K562 (cell line): ENCODE measurements around the gene CAMK2G. TPM values are rescaled to one million over a fixed set of nuclear protein-coding genes. Genes with fewer than 3 reads are reported as not detected.

ENCODE experiments used
- ATAC-seq: fragments of 200-7000 bp; cut with Tn5 transposase; 3 replicates; pipeline ENCODE4 v1.9.1; 2020; ENCODE audit warnings: moderate library complexity
- BruUV-seq: library from RNA; stranded (reverse); fragments of 400-500 nt; replicated peaks from 2 replicates; lab custom pipeline; 2021; lab: Mats Ljungman, UMichigan
- CTCF ChIA-PET: fragments of 300-600 bp; formaldehyde crosslinking; extraction: SDS; loops from one replicate; lab custom pipeline; 2021; ENCODE audit warnings: low intra/inter-chr PET ratio; lab: Yijun Ruan, JAX
- POLR2A ChIA-PET: fragments of 300-600, 350-650 bp; sonication (Branson Sonifier 250); formaldehyde crosslinking; extraction: SDS; loops from one replicate; lab custom pipeline; 2021; ENCODE audit warnings: antibody characterized with exemption, inconsistent platforms; lab: Yijun Ruan, JAX
- DNase-seq, 4 experiments: peaks; one replicate each; pipeline versions ENCODE4 v3.0.0 to v3.0.0-alpha.2; 2011 to 2018; ENCODE audit warnings: low spot score in 3 of 4, mixed read lengths in 3 of 4; ENCODE audit errors: extremely low read depth in 1 of 4
- FAIRE-seq: peaks from 2 replicates; lab custom pipeline; 2011; peaks lifted over from hg19 to GRCh38; lab: Jason Lieb, UNC
- H2AFZ ChIP-seq: 2 replicates; pipeline ENCODE4 v1.6.0; 2011; ENCODE audit warnings: low read depth, low read length, control low read depth, inconsistent platforms
- H3K27ac ChIP-seq: fragments of 200-600 bp; 3 replicates; pipeline ENCODE4 v1.8.0; 2011; ENCODE audit warnings: low read depth, mild to moderate bottlenecking, control low read depth, inconsistent platforms, low read length, moderate library complexity, mixed read lengths; ENCODE audit errors: extremely low read depth
- H3K27me3 ChIP-seq, 2 experiments: fragments of 300-600 bp in 1 of 2; 2 replicates in 1 of 2; 3 replicates in 1 of 2; pipeline versions ENCODE4 v1.6.0 to v1.8.0; 2011; ENCODE audit warnings: inconsistent platforms in 2 of 2, low read length in 2 of 2, mild to moderate bottlenecking in 1 of 2, mixed read lengths in 1 of 2, moderate library complexity in 1 of 2; ENCODE audit not compliant: control insufficient read depth in 2 of 2, insufficient read depth in 2 of 2
- H3K36me3 ChIP-seq: fragments of 300-600 bp; 3 replicates; pipeline ENCODE4 v1.8.0; 2011; ENCODE audit warnings: mild to moderate bottlenecking, low read length, inconsistent platforms; ENCODE audit not compliant: control insufficient read depth, insufficient read depth
- H3K4me1 ChIP-seq, 2 experiments: fragments of 200-600 bp in 1 of 2; replicated peaks in 1 of 2; 2 replicates in 1 of 2; 3 replicates in 1 of 2; pipeline versions ENCODE4 v1.5.1 to v1.8.0; 2011; ENCODE audit warnings: inconsistent platforms in 2 of 2, low read length in 2 of 2, mild to moderate bottlenecking in 1 of 2, mixed read lengths in 1 of 2, moderate library complexity in 1 of 2; ENCODE audit not compliant: control insufficient read depth in 2 of 2, insufficient read depth in 2 of 2
- H3K4me2 ChIP-seq: 2 replicates; pipeline ENCODE4 v1.6.1; 2011; ENCODE audit warnings: low read length, control low read depth, inconsistent platforms, mixed read lengths; ENCODE audit not compliant: insufficient read depth
- H3K4me3 ChIP-seq: fragments of 200-600 bp; sonication (generic), shearing (Covaris generic); 2 replicates; pipeline ENCODE4 v1.5.1; 2016; ENCODE audit warnings: control low read depth, inconsistent platforms
- H3K79me2 ChIP-seq: fragments of 200-600 bp; 3 replicates; pipeline ENCODE4 v1.8.0; 2011; ENCODE audit warnings: low read length, inconsistent platforms; ENCODE audit not compliant: control insufficient read depth, insufficient read depth
- H3K9ac ChIP-seq, 2 experiments: 2 replicates each; pipeline versions ENCODE4 v1.6.0 to v1.6.1; 2011; ENCODE audit warnings: low read depth in 2 of 2, low read length in 2 of 2, control low read depth in 1 of 2, inconsistent platforms in 1 of 2, mild to moderate bottlenecking in 1 of 2, mixed read lengths in 1 of 2; ENCODE audit not compliant: insufficient read depth in 1 of 2
- H3K9me1 ChIP-seq: one replicate; pipeline ENCODE4 v1.6.0; 2011; ENCODE audit warnings: inconsistent platforms, mild to moderate bottlenecking, low read length, moderate library complexity; ENCODE audit not compliant: control insufficient read depth, insufficient read depth
- H3K9me3 ChIP-seq: replicated peaks from 2 replicates; pipeline ENCODE4 v1.5.1; 2011; ENCODE audit warnings: low read depth, low read length, inconsistent platforms; ENCODE audit not compliant: control insufficient read depth, insufficient read depth
- H4K20me1 ChIP-seq: replicated peaks from 2 replicates; pipeline ENCODE4 v1.6.1; 2011; ENCODE audit warnings: low read length, inconsistent platforms, mixed read lengths; ENCODE audit not compliant: control insufficient read depth, insufficient read depth
- DMBX1 ChIP-seq: fragments of 250-450 bp; sonication (Bioruptor Pico); IDR thresholded peaks from 2 replicates; pipeline ENCODE4 v1.8.0; 2022; ENCODE audit warnings: inconsistent platforms, mild to moderate bottlenecking, moderate library complexity, borderline replicate concordance
- EGR1 ChIP-seq: fragments of 450-650 bp; conservative IDR thresholded peaks from 2 replicates; pipeline ENCODE4 v1.6.1; 2017; ENCODE audit warnings: mild to moderate bottlenecking
- FIP1L1 ChIP-seq: fragments of 200-400 bp; formaldehyde crosslinking; IDR thresholded peaks from 2 replicates; pipeline ENCODE4 v1.6.1; 2018; ENCODE audit warnings: mild to moderate bottlenecking, low read depth, low read length; ENCODE audit not compliant: poor library complexity, severe bottlenecking
- HDAC8 ChIP-seq: fragments of 450-650 bp; IDR thresholded peaks from 2 replicates; pipeline ENCODE4 v1.6.1; 2016; ENCODE audit warnings: mild to moderate bottlenecking, missing genetic modification characterization, moderate library complexity, missing compliant biosample characterization
- TEAD1 ChIP-seq, 2 experiments: fragments of 450-650 bp in 1 of 2; sonication (generic) in 1 of 2; formaldehyde crosslinking; IDR thresholded peaks; 2 replicates each; pipeline versions ENCODE4 v1.4.0 to v1.8.0; 2020 to 2022; ENCODE audit warnings: mild to moderate bottlenecking in 2 of 2, missing genetic modification reagents in 1 of 2
- TEAD4 ChIP-seq, 2 experiments: sonication (generic) in 1 of 2; formaldehyde crosslinking in 1 of 2; IDR thresholded peaks; 2 replicates each; pipeline versions ENCODE4 v1.6.1 to v1.8.0; 2012 to 2022; ENCODE audit warnings: borderline replicate concordance in 1 of 2, inconsistent platforms in 1 of 2, low read length in 1 of 2, mild to moderate bottlenecking in 1 of 2, missing genetic modification reagents in 1 of 2
- WHSC1 ChIP-seq: IDR thresholded peaks from one replicate; pipeline ENCODE4 v1.6.1; 2012; ENCODE audit warnings: low read length, control low read depth, inconsistent platforms
- XRCC3 ChIP-seq: fragments of 450-650 bp; IDR thresholded peaks from 2 replicates; pipeline ENCODE4 v1.6.1; 2017; ENCODE audit warnings: mild to moderate bottlenecking, moderate library complexity
- ZBTB17 ChIP-seq: fragments of 450-650 bp; formaldehyde crosslinking; IDR thresholded peaks from 2 replicates; pipeline ENCODE4 v1.4.0; 2020; ENCODE audit warnings: mild to moderate bottlenecking
- WGBS: fragments of 100-300 bp; shearing (Covaris generic); methylation state at CpG from one replicate; pipeline ENCODE4 v1.1.6; 2016; ENCODE audit warnings: low coverage, mixed read lengths; ENCODE audit not compliant: insufficient coverage; ENCODE audit errors: missing lambda C conversion rate; 5-methylcytosine and 5-hydroxymethylcytosine counted together
- in situ Hi-C: fragments of 300-500 bp; cut with MboI; formaldehyde crosslinking; loops from 4 replicates; pipeline ENCODE4 v1.15.0; 2018; ENCODE audit warnings: inconsistent platforms, mixed read lengths
- intact Hi-C: fragments of 100-400 bp; cut with micrococcal nuclease; formaldehyde crosslinking; loops from 2 replicates; pipeline ENCODE4 v1.14.2; 2022
- polyA plus RNA-seq, 8 experiments: library from polyadenylated mRNA; depleted of rRNA in 4 of 8; stranded (reverse) in 5 of 8; unstranded in 3 of 8; fragments of >200 nt; fragmentation: Nextera tagmentation in 2 of 8; fragmentation: Illumina TruSeq in 1 of 8; extraction: Ambion mirVana in 2 of 8; extraction: Trizol in 1 of 8; gene quantifications; 2 replicates each; pipeline versions ENCODE4 v1.2.1 to v1.2.3, GENCODE V29; 2011 to 2014; ENCODE audit warnings: inconsistent platforms in 1 of 8, missing spikeins in 1 of 8
- total RNA-seq, 7 experiments: library from RNA; depleted of rRNA in 6 of 7; stranded (reverse); fragments of >200 nt in 6 of 7; fragmentation: Illumina TruSeq in 2 of 7; extraction: Trizol in 2 of 7; gene quantifications; 2 replicates each; pipeline versions ENCODE4 v1.2.1 to v1.2.3, GENCODE V29; 2011 to 2021; ENCODE audit warnings: low replicate concordance in 1 of 7
- TF ChIP-seq, protein P1 (sequence below): fragments of 200-800 bp; sonication (Bioruptor generic); IDR thresholded peaks from 2 replicates; pipeline ENCODE4 v1.6.1; 2017; ENCODE audit warnings: missing genetic modification characterization, missing compliant biosample characterization
- TF ChIP-seq, protein P2 (sequence below): fragments of 450-650 bp; IDR thresholded peaks from 2 replicates; pipeline ENCODE4 v1.6.1; 2017; ENCODE audit warnings: antibody characterized with exemption, mild to moderate bottlenecking
- TF ChIP-seq, protein P3 (sequence below): fragments of 200-800 bp; sonication (Bioruptor generic); IDR thresholded peaks from 2 replicates; pipeline ENCODE4 v1.6.1; 2017; ENCODE audit warnings: missing genetic modification characterization, missing compliant biosample characterization

CAMK2G gene
- total and polyA plus RNA-seq, 9 of the 15 experiments (the other 6 are each of a cell fraction or from before 2014, with no cell fraction given), result 9.0 to 37.9 (median 32.6) TPM

DNA sequence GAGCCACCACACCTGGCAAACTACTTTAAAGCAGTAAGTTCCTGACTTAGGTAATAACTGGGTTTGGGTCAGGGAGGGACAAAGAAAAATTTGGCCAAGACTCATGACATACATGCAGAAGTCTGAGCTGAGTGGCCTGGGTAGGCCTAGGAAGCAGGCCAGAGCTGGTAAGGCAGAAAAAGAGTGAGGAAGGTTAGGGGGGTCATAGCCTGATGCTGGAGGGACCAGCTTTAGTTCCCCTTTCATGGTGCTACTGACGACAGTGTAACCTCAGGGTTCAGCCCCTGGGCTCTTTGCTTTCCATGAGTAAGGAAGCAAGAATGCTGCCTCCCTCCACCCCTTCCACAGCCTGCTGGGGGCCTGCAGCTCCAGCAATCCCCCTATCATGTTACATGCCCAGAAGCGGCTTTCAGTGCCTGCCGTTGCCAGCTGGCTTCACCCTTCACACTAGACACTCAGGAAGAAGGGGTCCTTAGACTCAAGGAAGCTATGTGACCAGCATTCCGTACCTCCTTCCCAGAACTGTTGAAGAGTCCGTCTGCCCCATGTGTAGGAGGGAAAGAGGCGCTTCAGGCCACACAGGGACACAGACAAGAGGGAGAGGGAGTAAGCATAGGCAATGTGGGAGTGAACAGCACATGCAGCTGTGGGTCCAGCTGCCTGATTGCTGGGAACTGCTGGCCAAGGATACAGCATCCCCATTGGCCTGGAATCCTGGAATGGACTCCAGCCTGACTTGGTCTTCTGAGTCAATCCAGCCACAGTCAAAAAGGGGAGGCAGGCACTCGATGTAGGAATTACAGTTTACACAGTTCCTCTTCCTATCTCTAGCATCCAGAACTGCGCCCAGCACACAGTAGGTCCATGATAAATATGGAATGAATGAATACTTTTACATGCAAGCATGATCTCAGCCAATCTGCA, 32.4 kb upstream of the CAMK2G start:
- Histone ChIP-seq H3K4me3 (no peak overlapping the region), H3K9me1 (no peaks in the 10 kb centered on the region), H2AFZ (peak overlapping the region; percentile 85), H3K36me3 (no peaks in the 10 kb centered on the region), H3K4me1 (peaks cover 25 to 38% of the 10 kb centered on the region in 2 experiments), H3K79me2 (no peaks in the 10 kb centered on the region), H3K4me2 (no peak overlapping the region), H4K20me1 (no peaks in the 10 kb centered on the region), H3K27me3 (no peaks in the 10 kb centered on the region; a peak in 1 of 5 replicates), H3K27ac (peak overlapping the region; percentile 48; the same call in 2 of the 3 replicates), H3K9me3 (no peaks in the 10 kb centered on the region), H3K9ac (peak overlapping the region in 1 of 2 experiments; percentile 73; a peak in 1 of 4 replicates)
- POLR2A ChIA-PET, result interaction anchor here (0.5 to 1.2 kb wide), 7 partner anchors 12 to 413 kb away, joined by 3 to 5 read pairs (median 3); partner anchors contain the start of gene SEC24C
- no peak for FAIRE-seq
- no TSS peak for BruUV-seq
- intact Hi-C loops (no loop called here), in situ Hi-C loops (no loop called here)
- WGBS, result 42% methylated on average over 8 of the region's 8 CpGs
- peak in 1 of 4 experiments; percentile 15 for DNase-seq
- CTCF ChIA-PET, result no interaction called here
- ATAC-seq, result no peak
- TF ChIP-seq, protein P1, sequence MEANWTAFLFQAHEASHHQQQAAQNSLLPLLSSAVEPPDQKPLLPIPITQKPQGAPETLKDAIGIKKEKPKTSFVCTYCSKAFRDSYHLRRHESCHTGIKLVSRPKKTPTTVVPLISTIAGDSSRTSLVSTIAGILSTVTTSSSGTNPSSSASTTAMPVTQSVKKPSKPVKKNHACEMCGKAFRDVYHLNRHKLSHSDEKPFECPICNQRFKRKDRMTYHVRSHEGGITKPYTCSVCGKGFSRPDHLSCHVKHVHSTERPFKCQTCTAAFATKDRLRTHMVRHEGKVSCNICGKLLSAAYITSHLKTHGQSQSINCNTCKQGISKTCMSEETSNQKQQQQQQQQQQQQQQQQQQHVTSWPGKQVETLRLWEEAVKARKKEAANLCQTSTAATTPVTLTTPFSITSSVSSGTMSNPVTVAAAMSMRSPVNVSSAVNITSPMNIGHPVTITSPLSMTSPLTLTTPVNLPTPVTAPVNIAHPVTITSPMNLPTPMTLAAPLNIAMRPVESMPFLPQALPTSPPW (CRISPR knock-in tag), result peak; percentile 34; the same call in 1 of the 2 replicates
- peak; percentile 17; the same call in 1 of the 2 replicates for TF ChIP-seq ZBTB17 (CRISPR knock-in tag)
- TF ChIP-seq HDAC8 (tag), result peak; percentile 20
- TF ChIP-seq, protein P2, sequence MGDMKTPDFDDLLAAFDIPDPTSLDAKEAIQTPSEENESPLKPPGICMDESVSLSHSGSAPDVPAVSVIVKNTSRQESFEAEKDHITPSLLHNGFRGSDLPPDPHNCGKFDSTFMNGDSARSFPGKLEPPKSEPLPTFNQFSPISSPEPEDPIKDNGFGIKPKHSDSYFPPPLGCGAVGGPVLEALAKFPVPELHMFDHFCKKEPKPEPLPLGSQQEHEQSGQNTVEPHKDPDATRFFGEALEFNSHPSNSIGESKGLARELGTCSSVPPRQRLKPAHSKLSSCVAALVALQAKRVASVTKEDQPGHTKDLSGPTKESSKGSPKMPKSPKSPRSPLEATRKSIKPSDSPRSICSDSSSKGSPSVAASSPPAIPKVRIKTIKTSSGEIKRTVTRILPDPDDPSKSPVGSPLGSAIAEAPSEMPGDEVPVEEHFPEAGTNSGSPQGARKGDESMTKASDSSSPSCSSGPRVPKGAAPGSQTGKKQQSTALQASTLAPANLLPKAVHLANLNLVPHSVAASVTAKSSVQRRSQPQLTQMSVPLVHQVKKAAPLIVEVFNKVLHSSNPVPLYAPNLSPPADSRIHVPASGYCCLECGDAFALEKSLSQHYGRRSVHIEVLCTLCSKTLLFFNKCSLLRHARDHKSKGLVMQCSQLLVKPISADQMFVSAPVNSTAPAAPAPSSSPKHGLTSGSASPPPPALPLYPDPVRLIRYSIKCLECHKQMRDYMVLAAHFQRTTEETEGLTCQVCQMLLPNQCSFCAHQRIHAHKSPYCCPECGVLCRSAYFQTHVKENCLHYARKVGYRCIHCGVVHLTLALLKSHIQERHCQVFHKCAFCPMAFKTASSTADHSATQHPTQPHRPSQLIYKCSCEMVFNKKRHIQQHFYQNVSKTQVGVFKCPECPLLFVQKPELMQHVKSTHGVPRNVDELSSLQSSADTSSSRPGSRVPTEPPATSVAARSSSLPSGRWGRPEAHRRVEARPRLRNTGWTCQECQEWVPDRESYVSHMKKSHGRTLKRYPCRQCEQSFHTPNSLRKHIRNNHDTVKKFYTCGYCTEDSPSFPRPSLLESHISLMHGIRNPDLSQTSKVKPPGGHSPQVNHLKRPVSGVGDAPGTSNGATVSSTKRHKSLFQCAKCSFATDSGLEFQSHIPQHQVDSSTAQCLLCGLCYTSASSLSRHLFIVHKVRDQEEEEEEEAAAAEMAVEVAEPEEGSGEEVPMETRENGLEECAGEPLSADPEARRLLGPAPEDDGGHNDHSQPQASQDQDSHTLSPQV, result 0 out of 2 replicates have a peak, but pooled peaks have one; percentile 36
- no peak for TF ChIP-seq XRCC3
- peak; percentile 57 to 95; a peak in 3 of 4 replicates for TF ChIP-seq TEAD1 (CRISPR knock-in tag; IDR thresholded peaks at IDR 0.05)
- TF ChIP-seq FIP1L1, result no peak
- peak; percentile 18; the same call in 1 of the 2 replicates for TF ChIP-seq EGR1
- no peak for TF ChIP-seq WHSC1
- TF ChIP-seq DMBX1 (CRISPR knock-in tag), result 0 out of 2 replicates have a peak, but pooled peaks have one; percentile 32
- TF ChIP-seq, protein P3, sequence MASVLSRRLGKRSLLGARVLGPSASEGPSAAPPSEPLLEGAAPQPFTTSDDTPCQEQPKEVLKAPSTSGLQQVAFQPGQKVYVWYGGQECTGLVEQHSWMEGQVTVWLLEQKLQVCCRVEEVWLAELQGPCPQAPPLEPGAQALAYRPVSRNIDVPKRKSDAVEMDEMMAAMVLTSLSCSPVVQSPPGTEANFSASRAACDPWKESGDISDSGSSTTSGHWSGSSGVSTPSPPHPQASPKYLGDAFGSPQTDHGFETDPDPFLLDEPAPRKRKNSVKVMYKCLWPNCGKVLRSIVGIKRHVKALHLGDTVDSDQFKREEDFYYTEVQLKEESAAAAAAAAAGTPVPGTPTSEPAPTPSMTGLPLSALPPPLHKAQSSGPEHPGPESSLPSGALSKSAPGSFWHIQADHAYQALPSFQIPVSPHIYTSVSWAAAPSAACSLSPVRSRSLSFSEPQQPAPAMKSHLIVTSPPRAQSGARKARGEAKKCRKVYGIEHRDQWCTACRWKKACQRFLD (CRISPR knock-in tag), result peak; percentile 85
- TF ChIP-seq TEAD4 (IDR thresholded peaks at IDR 0.05; ENCODE audit: low read length), result peak; percentile 37; the same call in 1 of the 2 replicates
- peak; percentile 34; the same call in 1 of the 2 replicates for TF ChIP-seq TEAD4 (CRISPR knock-in tag; IDR thresholded peaks at IDR 0.05; ENCODE audit: borderline replicate concordance)
